HG03342 (cell line): ENCODE measurements around the gene CXCL13.
"Not testable (repeated sequence)": the region's sequence is repeated elsewhere in the genome, so short reads cannot be mapped to it uniquely, and the experiment has no call there.

Experiments used
- ATAC-seq: cut with Tn5 transposase; IDR thresholded peaks from one replicate; pipeline ENCODE4 v1.9.1; 2021; ENCODE audit warnings: mild to moderate bottlenecking, moderate library complexity; ENCODE audit not compliant: unreplicated experiment

Gene CXCL13

GRCh38 chr4:77600521-77601451, 4.8 kb upstream of the CXCL13 start:
- peak; percentile 61 for ATAC-seq

- no peak for ATAC-seq
Measured at GRCh38 chr4:77601614-77602187, 3.9 kb upstream of the CXCL13 start.

GRCh38 chr4:77613267-77613666, 7.6 kb downstream of the CXCL13 start:
- no peak for ATAC-seq

- no peak for ATAC-seq
Measured at GRCh38 chr4:77615153-77615552, 9.5 kb downstream of the CXCL13 start.

- no peak for ATAC-seq
Measured at GRCh38 chr4:77617203-77617602, 11.6 kb downstream of the CXCL13 start.

GRCh38 chr4:77618383-77619241, 13.0 kb downstream of the CXCL13 start:
- peak; percentile 92 for ATAC-seq

GRCh38 chr4:77619408-77619807, 13.8 kb downstream of the CXCL13 start:
- ATAC-seq: no peak

- ATAC-seq: no peak
Measured at GRCh38 chr4:77621254-77621653, 15.6 kb downstream of the CXCL13 start.

- ATAC-seq: no peak
Measured at GRCh38 chr4:77623091-77623490, 17.5 kb downstream of the CXCL13 start.

- ATAC-seq: no peak
Measured at GRCh38 chr4:77624213-77624612, 18.6 kb downstream of the CXCL13 start.

- no peak for ATAC-seq
Measured at GRCh38 chr4:77625485-77625884, 19.9 kb downstream of the CXCL13 start.

- ATAC-seq: peak; percentile 81
Measured at GRCh38 chr4:77629885-77630284, 24.3 kb downstream of the CXCL13 start.

- no peak for ATAC-seq
Measured at GRCh38 chr4:77631276-77631675, 25.7 kb downstream of the CXCL13 start.

GRCh38 chr4:77634132-77634785, 28.6 kb downstream of the CXCL13 start:
- ATAC-seq: no peak

- no peak for ATAC-seq
Measured at GRCh38 chr4:77635246-77635645, 29.6 kb downstream of the CXCL13 start.

- no peak for ATAC-seq
Measured at GRCh38 chr4:77635876-77636275, 30.3 kb downstream of the CXCL13 start.

- ATAC-seq: no peak
Measured at GRCh38 chr4:77636902-77637301, 31.3 kb downstream of the CXCL13 start.

- ATAC-seq: not testable (repeated sequence)
Measured at GRCh38 chr4:77644069-77644468, 38.4 kb downstream of the CXCL13 start.

GRCh38 chr4:77650787-77651186, 45.2 kb downstream of the CXCL13 start:
- ATAC-seq: no peak

GRCh38 chr4:77651820-77652219, 46.2 kb downstream of the CXCL13 start:
- no peak for ATAC-seq
